Transverse colon (tissue), 4 donors: Measurements from ENCODE around the gene MED12L.

Source experiments
- CTCF ChIP-seq, 5 experiments: fragments of 200-600 bp in 3 of 5; fragments of 450-650 bp in 2 of 5; sonication (generic) in 3 of 5; IDR thresholded peaks; 1 replicate in 2 of 5; 2 replicates in 3 of 5; pipeline ENCODE4 v1.5.1; 2016 to 2017; ENCODE audit warnings: antibody characterized with exemption in 5 of 5, inconsistent platforms in 3 of 5, mild to moderate bottlenecking in 2 of 5, moderate library complexity in 1 of 5
- POLR2A ChIP-seq: fragments of 450-650 bp; IDR thresholded peaks from one replicate; pipeline ENCODE4 v1.6.1; 2016; ENCODE audit warnings: antibody characterized with exemption, mild to moderate bottlenecking, moderate library complexity
- POLR2AphosphoS5 ChIP-seq, 3 donors: sonication (generic); formaldehyde crosslinking; IDR thresholded peaks; one replicate each; pipeline ENCODE4 v1.6.1; 2016; ENCODE audit warnings: antibody characterized with exemption in 3 of 3

GRCh38 chr3:151159806-151160205 is 74.3 kb downstream of the MED12L start:
- TF ChIP-seq CTCF (IDR thresholded peaks at IDR 0.05): no peak
- no peak for TF ChIP-seq POLR2A
- TF ChIP-seq POLR2AphosphoS5 (IDR thresholded peaks at IDR 0.05): no peak
